DMS114 treated with DMSO at 0.1 percent for 48 hours (cell line): Measurements from ENCODE around the gene CA5A.

ENCODE experiments used
- DNase-seq: peaks from one replicate; lab custom pipeline; 2025; ENCODE audit not compliant: unreplicated experiment; lab: John Stamatoyannopoulos, UW

CA5A gene

GRCh38 chr16:87841340-87842208 is 94.8 kb downstream of the CA5A start:
- no peak for DNase-seq

- no peak for DNase-seq
Measured at GRCh38 chr16:87840271-87840978, 95.9 kb downstream of the CA5A start.

GRCh38 chr16:87839542-87840270 is 96.6 kb downstream of the CA5A start:
- no peak for DNase-seq

GRCh38 chr16:87838643-87839541 is 97.4 kb downstream of the CA5A start:
- DNase-seq = no peak
